Retinal pigment epithelial cell (primary cell): ENCODE results near the gene CARHSP1.

Experiments used
- DNase-seq: peaks from one replicate; pipeline ENCODE4 v3.0.0-alpha.2; 2010; ENCODE audit warnings: low read depth
- H3K4me3 ChIP-seq: 2 replicates; pipeline ENCODE4 v1.5.1; 2011; ENCODE audit warnings: mild to moderate bottlenecking, low read length, control low read depth, moderate library complexity
- CTCF ChIP-seq: conservative IDR thresholded peaks from 2 replicates; pipeline ENCODE4 v1.5.1; 2011; ENCODE audit warnings: low read depth, low read length, control low read depth, inconsistent platforms

Gene CARHSP1

GRCh38 chr16:8852534-8852933 lies 16.3 kb downstream of the CARHSP1 start:
- H3K4me3 ChIP-seq = no peak overlapping the region
- DNase-seq = no peak
- TF ChIP-seq CTCF = no peak

- no peak for DNase-seq
- TF ChIP-seq CTCF = no peak
- no peak overlapping the region for H3K4me3 ChIP-seq
Observed at GRCh38 chr16:8851761-8852403, 16.9 kb downstream of the CARHSP1 start.

- DNase-seq = no peak
- TF ChIP-seq CTCF = no peak
- no peak overlapping the region for H3K4me3 ChIP-seq
Observed at GRCh38 chr16:8850279-8850885, 18.4 kb downstream of the CARHSP1 start.

GRCh38 chr16:8849411-8850011 lies 19.3 kb downstream of the CARHSP1 start:
- no peak for DNase-seq
- TF ChIP-seq CTCF = no peak
- no peak overlapping the region for H3K4me3 ChIP-seq

GRCh38 chr16:8848939-8849391 lies 19.8 kb downstream of the CARHSP1 start:
- no peak for TF ChIP-seq CTCF
- no peak for DNase-seq

GRCh38 chr16:8848231-8848938 lies 20.4 kb downstream of the CARHSP1 start:
- DNase-seq = no peak
- H3K4me3 ChIP-seq = no peak overlapping the region
- TF ChIP-seq CTCF = no peak

More at GRCh38 chr16:8848939-8849391, 19.8 kb downstream of the CARHSP1 start:
- H3K4me3 ChIP-seq = no peak overlapping the region
